A549 (cell line): ENCODE data around the gene IL6ST. TPM values are rescaled to one million over a fixed set of nuclear protein-coding genes. Genes with fewer than 3 reads are reported as not detected.
A peak's percentile ranks its signal among the peaks of the same experiment; 100 is the strongest.
"Not testable (repeated sequence)": the region's sequence is repeated elsewhere in the genome, so short reads cannot be mapped to it uniquely, and the experiment has no call there.

ENCODE experiments used
- ATAC-seq, 2 experiments: fragments of 200-7000 bp in 1 of 2; fragments of >200 bp in 1 of 2; cut with Nextera tagmentation in 1 of 2; cut with Tn5 transposase in 1 of 2; 3 replicates each; pipeline versions ENCODE4 v1.8.0 to v1.9.1; 2018 to 2020; ENCODE audit warnings: mild to moderate bottlenecking in 1 of 2, moderate library complexity in 1 of 2
- CTCF ChIA-PET: fragments of 300-600 bp; sonication (Branson Sonifier 250); formaldehyde crosslinking; extraction: SDS; loops from one replicate; lab custom pipeline; 2021; ENCODE audit warnings: antibody characterized with exemption, inconsistent platforms; lab: Yijun Ruan, JAX
- POLR2A ChIA-PET: fragments of 350-600 bp; formaldehyde crosslinking; extraction: SDS; loops from one replicate; lab custom pipeline; 2021; ENCODE audit warnings: antibody characterized with exemption, inconsistent platforms; lab: Yijun Ruan, JAX
- DNase-seq, 2 experiments: peaks; one replicate each; pipeline versions ENCODE4 v3.0.0 to v3.0.0-alpha.2; 2011 to 2016; ENCODE audit warnings: low read depth in 1 of 2, low spot score in 1 of 2
- FAIRE-seq: peaks from 2 replicates; lab custom pipeline; 2011; peaks lifted over from hg19 to GRCh38; lab: Jason Lieb, UNC
- H3K27ac ChIP-seq, 2 experiments: fragments of >200 bp; sonication (Bioruptor Twin); formaldehyde crosslinking; 3 replicates each; pipeline ENCODE4 v1.5.1; 2016 to 2017
- H3K4me1 ChIP-seq: fragments of >200 bp; sonication (Bioruptor Twin); formaldehyde crosslinking; 3 replicates; pipeline ENCODE4 v1.6.1; 2016
- H3K4me2 ChIP-seq: fragments of >200 bp; sonication (Bioruptor Twin); formaldehyde crosslinking; 3 replicates; pipeline ENCODE4 v1.6.1; 2016
- H3K4me3 ChIP-seq: fragments of >200 bp; sonication (Bioruptor Twin); formaldehyde crosslinking; 3 replicates; pipeline ENCODE4 v1.5.1; 2016
- H3K9me3 ChIP-seq: fragments of >200 bp; sonication (Bioruptor Twin); formaldehyde crosslinking; 3 replicates; pipeline ENCODE4 v1.6.1; 2016
- BCL3 ChIP-seq: fragments of >200 bp; sonication (Bioruptor Twin); formaldehyde crosslinking; IDR thresholded peaks from 3 replicates; pipeline ENCODE4 v1.6.1; 2016
- BHLHE40 ChIP-seq: IDR thresholded peaks from 2 replicates; pipeline ENCODE4 v1.6.1; 2012; ENCODE audit warnings: low read depth, low read length, inconsistent platforms
- CBX2 ChIP-seq: fragments of 200-600 bp; sonication (generic); IDR thresholded peaks from 2 replicates; pipeline ENCODE4 v1.6.1; 2016; ENCODE audit warnings: low read depth, mild to moderate bottlenecking, borderline replicate concordance
- EHF ChIP-seq: fragments of 250-450 bp; sonication (Bioruptor Pico); IDR thresholded peaks from 2 replicates; pipeline ENCODE4 v1.5.0; 2020; ENCODE audit warnings: mild to moderate bottlenecking
- GATA3 ChIP-seq: IDR thresholded peaks from 2 replicates; pipeline ENCODE4 v1.6.1; 2012; ENCODE audit warnings: borderline replicate concordance
- HEYL ChIP-seq: fragments of 250-450 bp; sonication (Bioruptor Pico); IDR thresholded peaks from 2 replicates; pipeline ENCODE4 v1.8.0; 2021; ENCODE audit warnings: mild to moderate bottlenecking, moderate library complexity
- KDM1A ChIP-seq: fragments of 200-600 bp; sonication (generic); IDR thresholded peaks from 2 replicates; pipeline ENCODE4 v1.6.1; 2016; ENCODE audit warnings: low read depth, mild to moderate bottlenecking
- MAFK ChIP-seq: fragments of 450-650 bp; IDR thresholded peaks from 2 replicates; pipeline ENCODE4 v1.6.1; 2014; ENCODE audit not compliant: partially characterized antibody
- NR3C1 ChIP-seq: fragments of >200 bp; sonication (Bioruptor Twin); formaldehyde crosslinking; IDR thresholded peaks from 3 replicates; pipeline ENCODE4 v1.6.1; 2017
- PHF8 ChIP-seq: fragments of 200-600 bp; sonication (generic); IDR thresholded peaks from 2 replicates; pipeline ENCODE4 v1.6.1; 2016; ENCODE audit warnings: low read depth, mild to moderate bottlenecking, antibody characterized with exemption, moderate library complexity, borderline replicate concordance
- REST ChIP-seq: fragments of 200-600 bp; sonication (generic); IDR thresholded peaks from 2 replicates; pipeline ENCODE4 v1.6.1; 2016; ENCODE audit warnings: antibody characterized with exemption, mild to moderate bottlenecking, moderate library complexity
- SMC3 ChIP-seq: fragments of >200 bp; sonication (Bioruptor Twin); formaldehyde crosslinking; IDR thresholded peaks from 3 replicates; pipeline ENCODE4 v1.6.1; 2018; ENCODE audit warnings: inconsistent platforms
- SREBF2 ChIP-seq: fragments of 450-650 bp; IDR thresholded peaks from 2 replicates; pipeline ENCODE4 v1.6.1; 2014; ENCODE audit warnings: mild to moderate bottlenecking, moderate library complexity
- TP53 ChIP-seq: fragments of 250-450 bp; sonication (Bioruptor Pico); IDR thresholded peaks from 2 replicates; pipeline ENCODE4 v1.5.0; 2021; ENCODE audit warnings: mild to moderate bottlenecking, moderate library complexity
- ZC3H11A ChIP-seq: fragments of 450-650 bp; IDR thresholded peaks from 2 replicates; pipeline ENCODE4 v1.6.1; 2014; ENCODE audit warnings: antibody characterized with exemption, mild to moderate bottlenecking
- WGBS: methylation state at CpG from one replicate; pipeline ENCODE4 v1.1.6; 2017; ENCODE audit errors: missing lambda C conversion rate; 5-methylcytosine and 5-hydroxymethylcytosine counted together
- polyA plus RNA-seq, 4 experiments: library from polyadenylated mRNA; depleted of rRNA in 3 of 4; stranded (reverse); fragments of >200 nt; fragmentation: RNase III in 1 of 4; extraction: RNeasy Plus Mini Kit Qiagen cat#74134 plus additional on column Dnase treatment in 1 of 4; gene quantifications; 2 replicates in 3 of 4; 3 replicates in 1 of 4; pipeline ENCODE4 v1.2.3, GENCODE V29; 2011 to 2017
- TF ChIP-seq, protein P1 (sequence below): fragments of 250-450 bp; sonication (Bioruptor Pico); IDR thresholded peaks from 2 replicates; pipeline ENCODE4 v1.5.0; 2021; ENCODE audit warnings: mild to moderate bottlenecking, moderate library complexity, borderline replicate concordance
- TF ChIP-seq, protein P2 (sequence below): fragments of >200 bp; sonication (Bioruptor Twin); formaldehyde crosslinking; IDR thresholded peaks from 2 replicates; pipeline ENCODE4 v1.6.1; 2016
- TF ChIP-seq, protein P3 (sequence below): IDR thresholded peaks from 2 replicates; pipeline ENCODE4 v1.6.1; 2012; ENCODE audit warnings: low read depth, borderline replicate concordance
- TF ChIP-seq, protein P4 (sequence below): fragments of 250-450 bp; sonication (Bioruptor Pico); IDR thresholded peaks from 2 replicates; pipeline ENCODE4 v1.5.0; 2020; ENCODE audit warnings: low read depth, mild to moderate bottlenecking, moderate library complexity
- TF ChIP-seq, protein P5 (sequence below): fragments of 450-650 bp; IDR thresholded peaks from 2 replicates; pipeline ENCODE4 v1.6.1; 2014; ENCODE audit warnings: antibody characterized with exemption
- TF ChIP-seq, protein P6 (sequence below): IDR thresholded peaks from 2 replicates; pipeline ENCODE4 v1.6.1; 2012

IL6ST gene
- polyA plus RNA-seq, 2 of the 4 experiments (the other 2 are of a cell fraction), result 46.2 to 183 TPM

GRCh38 chr5:55990895-55991294 lies 3.9 kb downstream of the IL6ST start:
- H3K27ac ChIP-seq, DNase-seq, FAIRE-seq, H3K4me2 ChIP-seq, H3K9me3 ChIP-seq, POLR2A ChIA-PET, H3K4me3 ChIP-seq, ATAC-seq: not testable (repeated sequence)
- peaks cover 32% of the 10 kb centered on the region for H3K4me1 ChIP-seq
- CTCF ChIA-PET, result interaction anchor here (0.9 to 1.5 kb wide), 3 partner anchors 8 to 210 kb away, joined by 5 to 7 read pairs (median 5); no protein-coding TSS in a partner anchor
- WGBS, result 93% methylated on average over 4 of the region's 4 CpGs
- TF ChIP-seq KDM1A, result 0 out of 2 replicates have a peak, but pooled peaks have one; percentile 41

- FAIRE-seq (no peak), DNase-seq (no peak), ATAC-seq (no peak)
- H3K4me1 ChIP-seq, result peaks cover 32% of the 10 kb centered on the region
- 0 out of 3 replicates have a peak, but pooled peaks cover 4% of the 10 kb centered on the region for H3K9me3 ChIP-seq
- ChIA-PET POLR2A (no interaction called here), CTCF (interaction anchor here (0.6 to 2.1 kb wide), 4 partner anchors 9 to 210 kb away, joined by 5 to 11 read pairs (median 8); no protein-coding TSS in a partner anchor)
- H3K4me2 ChIP-seq, result peak overlapping the region; percentile 35
- peak overlapping the region in 1 of 2 experiments; percentile 4; a peak in 1 of 6 replicates for H3K27ac ChIP-seq
- TF ChIP-seq BCL3, result no peak
- no peak for TF ChIP-seq REST
- TF ChIP-seq, protein P1, sequence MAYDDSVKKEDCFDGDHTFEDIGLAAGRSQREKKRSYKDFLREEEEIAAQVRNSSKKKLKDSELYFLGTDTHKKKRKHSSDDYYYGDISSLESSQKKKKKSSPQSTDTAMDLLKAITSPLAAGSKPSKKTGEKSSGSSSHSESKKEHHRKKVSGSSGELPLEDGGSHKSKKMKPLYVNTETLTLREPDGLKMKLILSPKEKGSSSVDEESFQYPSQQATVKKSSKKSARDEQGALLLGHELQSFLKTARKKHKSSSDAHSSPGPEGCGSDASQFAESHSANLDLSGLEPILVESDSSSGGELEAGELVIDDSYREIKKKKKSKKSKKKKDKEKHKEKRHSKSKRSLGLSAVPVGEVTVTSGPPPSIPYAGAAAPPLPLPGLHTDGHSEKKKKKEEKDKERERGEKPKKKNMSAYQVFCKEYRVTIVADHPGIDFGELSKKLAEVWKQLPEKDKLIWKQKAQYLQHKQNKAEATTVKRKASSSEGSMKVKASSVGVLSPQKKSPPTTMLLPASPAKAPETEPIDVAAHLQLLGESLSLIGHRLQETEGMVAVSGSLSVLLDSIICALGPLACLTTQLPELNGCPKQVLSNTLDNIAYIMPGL, result no peak
- no peak for TF ChIP-seq CBX2
- no peak for TF ChIP-seq MAFK
- TF ChIP-seq, protein P2, sequence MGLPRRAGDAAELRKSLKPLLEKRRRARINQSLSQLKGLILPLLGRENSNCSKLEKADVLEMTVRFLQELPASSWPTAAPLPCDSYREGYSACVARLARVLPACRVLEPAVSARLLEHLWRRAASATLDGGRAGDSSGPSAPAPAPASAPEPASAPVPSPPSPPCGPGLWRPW, result no peak
- no peak for TF ChIP-seq ZC3H11A
- TF ChIP-seq, protein P3, sequence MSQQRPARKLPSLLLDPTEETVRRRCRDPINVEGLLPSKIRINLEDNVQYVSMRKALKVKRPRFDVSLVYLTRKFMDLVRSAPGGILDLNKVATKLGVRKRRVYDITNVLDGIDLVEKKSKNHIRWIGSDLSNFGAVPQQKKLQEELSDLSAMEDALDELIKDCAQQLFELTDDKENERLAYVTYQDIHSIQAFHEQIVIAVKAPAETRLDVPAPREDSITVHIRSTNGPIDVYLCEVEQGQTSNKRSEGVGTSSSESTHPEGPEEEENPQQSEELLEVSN, result no peak
- TF ChIP-seq, all 56 proteins: peak for 0
- 91% methylated on average over 1 of the region's 1 CpG for WGBS
- no peak overlapping the region for H3K4me3 ChIP-seq
These were observed 4.9 kb downstream of the IL6ST start for GRCh38 chr5:55989860-55990259.

DNA sequence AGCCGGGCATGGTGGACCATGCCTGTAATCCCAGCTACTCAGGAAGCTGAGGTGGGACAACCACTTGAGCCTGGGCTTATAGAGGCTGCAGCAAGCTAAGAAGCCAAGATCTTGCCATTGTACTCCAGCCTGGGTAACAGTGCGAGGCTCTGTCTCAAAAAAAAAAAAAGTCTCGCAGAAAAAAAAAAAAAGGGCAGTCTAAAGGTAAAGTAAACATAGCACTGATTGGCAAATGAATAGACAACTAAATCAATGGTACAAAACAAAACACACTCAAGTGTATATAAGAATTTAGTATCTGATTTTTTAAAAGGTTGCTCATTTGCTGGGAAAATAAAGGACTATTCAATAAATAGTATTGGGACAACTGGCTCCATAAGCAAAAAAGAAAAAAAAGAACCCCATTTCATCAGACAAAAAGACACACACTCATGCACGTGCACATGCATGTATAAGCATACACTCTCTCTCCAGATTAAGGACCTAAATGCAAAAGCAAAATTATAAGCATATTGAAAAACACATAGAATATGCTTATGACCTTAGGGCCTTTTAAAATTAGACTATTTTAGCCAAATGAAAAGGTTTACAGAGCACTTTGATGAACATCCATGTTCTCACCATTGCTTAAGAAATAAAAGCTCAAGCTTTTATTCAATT lies 5.7 kb downstream of the IL6ST start:
- H3K27ac ChIP-seq, result no peak overlapping the region
- DNase-seq, result no peak
- no peak for FAIRE-seq
- ChIA-PET POLR2A (no interaction called here), CTCF (interaction anchor here (0.6 to 2.1 kb wide), 4 partner anchors 9 to 211 kb away, joined by 4 to 11 read pairs (median 6); no protein-coding TSS in a partner anchor)
- H3K4me2 ChIP-seq, result peak overlapping the region; percentile 35
- peaks cover 39% of the 10 kb centered on the region for H3K4me1 ChIP-seq
- 84% methylated on average over 4 of the region's 4 CpGs for WGBS
- no peak for ATAC-seq
- 0 out of 3 replicates have a peak, but pooled peaks cover 4% of the 10 kb centered on the region for H3K9me3 ChIP-seq
- no peak overlapping the region for H3K4me3 ChIP-seq
- no peak for TF ChIP-seq CBX2
- no peak for TF ChIP-seq SMC3
- no peak for TF ChIP-seq NR3C1
- TF ChIP-seq, protein P4, sequence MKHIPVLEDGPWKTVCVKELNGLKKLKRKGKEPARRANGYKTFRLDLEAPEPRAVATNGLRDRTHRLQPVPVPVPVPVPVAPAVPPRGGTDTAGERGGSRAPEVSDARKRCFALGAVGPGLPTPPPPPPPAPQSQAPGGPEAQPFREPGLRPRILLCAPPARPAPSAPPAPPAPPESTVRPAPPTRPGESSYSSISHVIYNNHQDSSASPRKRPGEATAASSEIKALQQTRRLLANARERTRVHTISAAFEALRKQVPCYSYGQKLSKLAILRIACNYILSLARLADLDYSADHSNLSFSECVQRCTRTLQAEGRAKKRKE (CRISPR knock-in tag), result no peak
- no peak for TF ChIP-seq GATA3
- no peak for TF ChIP-seq HEYL (CRISPR knock-in tag)
- no peak for TF ChIP-seq EHF (CRISPR knock-in tag)
- TF ChIP-seq SREBF2, result no peak
- TF ChIP-seq, protein P5, sequence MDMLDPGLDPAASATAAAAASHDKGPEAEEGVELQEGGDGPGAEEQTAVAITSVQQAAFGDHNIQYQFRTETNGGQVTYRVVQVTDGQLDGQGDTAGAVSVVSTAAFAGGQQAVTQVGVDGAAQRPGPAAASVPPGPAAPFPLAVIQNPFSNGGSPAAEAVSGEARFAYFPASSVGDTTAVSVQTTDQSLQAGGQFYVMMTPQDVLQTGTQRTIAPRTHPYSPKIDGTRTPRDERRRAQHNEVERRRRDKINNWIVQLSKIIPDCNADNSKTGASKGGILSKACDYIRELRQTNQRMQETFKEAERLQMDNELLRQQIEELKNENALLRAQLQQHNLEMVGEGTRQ, result no peak
- TF ChIP-seq, protein P6, sequence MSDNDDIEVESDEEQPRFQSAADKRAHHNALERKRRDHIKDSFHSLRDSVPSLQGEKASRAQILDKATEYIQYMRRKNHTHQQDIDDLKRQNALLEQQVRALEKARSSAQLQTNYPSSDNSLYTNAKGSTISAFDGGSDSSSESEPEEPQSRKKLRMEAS, result no peak
- TF ChIP-seq TP53 (CRISPR knock-in tag), result no peak
- no peak for TF ChIP-seq PHF8
- TF ChIP-seq BHLHE40, result no peak
